Right ventricle myocardium superior (tissue), 1 donor: ENCODE results near the gene MST1R. TPM values are rescaled to one million over a fixed set of nuclear protein-coding genes. Genes with fewer than 3 reads are reported as not detected.
A peak's percentile ranks its signal among the peaks of the same experiment; 100 is the strongest.

Experiments
- ATAC-seq: fragments of 200-7000 bp; cut with Tn5 transposase; one replicate; pipeline ENCODE4 v1.9.1; 2020; ENCODE audit warnings: mild to moderate bottlenecking; ENCODE audit not compliant: poor library complexity
- DNase-seq: peaks from one replicate; pipeline ENCODE4 v3.0.0-alpha.2; 2020
- intact Hi-C: fragments of 100-400 bp; cut with DNase I; formaldehyde crosslinking; loops from one replicate; pipeline ENCODE4 v1.11.2; 2022
- total RNA-seq: library from RNA; stranded (reverse); fragmentation: NEBNext Ultra II Directional; extraction: Animal tissue kit (Norgen Biotek cat#: 25700); gene quantifications from one replicate; pipeline ENCODE4 v1.2.1, GENCODE V29; 2021
- donor health status: DM: no; HTN: yes; CAD: no; lungs with severe emphysema.

The MST1R gene
- total RNA-seq, 1 donor from 2014 or later = 1.5 TPM

DNA sequence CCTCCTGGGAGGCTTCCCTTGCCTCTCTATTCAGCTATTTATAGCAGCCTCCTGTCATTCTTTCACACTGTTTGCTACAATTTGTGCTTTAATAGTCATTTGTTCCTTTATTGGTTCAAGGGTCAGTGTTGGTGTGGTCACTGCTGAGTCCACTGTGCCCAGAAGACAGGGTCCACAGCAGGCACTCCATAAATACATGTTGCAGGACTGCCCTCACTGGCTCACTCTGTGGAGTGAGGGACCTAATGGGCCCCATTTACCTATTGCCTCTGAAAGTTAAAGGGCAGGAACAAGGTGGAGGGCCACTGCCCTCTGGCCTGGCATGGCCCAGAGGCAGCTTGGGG, 16.8 kb downstream of the MST1R start:
- intact Hi-C loops = no loop called here
- DNase-seq = no peak
- ATAC-seq = no peak

DNA sequence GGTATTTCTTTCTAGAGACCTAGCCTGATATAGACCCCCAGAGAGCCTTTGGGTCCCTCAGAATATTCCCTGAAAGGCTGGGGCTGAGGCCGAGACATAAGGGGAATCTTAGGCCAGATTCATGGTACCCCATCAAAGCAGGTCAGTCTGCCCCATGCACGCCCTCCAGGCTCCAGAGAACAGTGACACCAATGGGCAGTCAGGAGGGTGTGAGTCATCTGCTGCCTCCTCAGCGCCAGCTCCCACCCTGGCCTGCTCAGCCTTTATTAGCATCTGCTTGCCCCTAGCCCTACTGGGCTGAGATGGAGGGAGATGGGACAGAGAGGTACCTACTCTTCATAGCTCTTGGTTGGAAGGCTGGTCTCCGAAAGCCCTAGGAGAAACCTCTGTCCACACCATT, 19.7 kb downstream of the MST1R start:
- intact Hi-C loops = no loop called here
- ATAC-seq = no peak

DNA sequence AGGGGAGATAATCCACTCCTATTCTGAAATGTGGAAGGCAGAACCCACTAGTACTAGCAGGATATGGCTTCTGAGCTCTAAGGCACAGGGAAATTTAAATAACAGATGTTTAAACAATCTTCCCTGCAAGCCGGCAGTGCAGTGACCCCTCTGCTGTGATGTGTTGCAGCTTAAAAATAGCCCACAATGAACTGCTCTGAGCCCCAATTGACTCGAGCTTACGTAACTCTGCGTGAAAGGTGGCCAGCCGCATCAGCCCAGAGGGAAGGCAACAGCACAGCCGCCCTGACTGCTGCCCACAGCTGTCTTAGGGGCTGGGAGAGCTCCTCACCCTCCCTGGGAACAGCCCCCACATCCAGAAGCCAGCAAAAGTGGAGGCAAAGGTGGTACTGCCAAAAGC, 21.5 kb downstream of the MST1R start:
- intact Hi-C loops = no loop called here
- peak; percentile 86 for ATAC-seq
- peak; percentile 53 for DNase-seq

More for the DNA sequence above, 19.7 kb downstream of the MST1R start:
- DNase-seq = no peak

DNA sequence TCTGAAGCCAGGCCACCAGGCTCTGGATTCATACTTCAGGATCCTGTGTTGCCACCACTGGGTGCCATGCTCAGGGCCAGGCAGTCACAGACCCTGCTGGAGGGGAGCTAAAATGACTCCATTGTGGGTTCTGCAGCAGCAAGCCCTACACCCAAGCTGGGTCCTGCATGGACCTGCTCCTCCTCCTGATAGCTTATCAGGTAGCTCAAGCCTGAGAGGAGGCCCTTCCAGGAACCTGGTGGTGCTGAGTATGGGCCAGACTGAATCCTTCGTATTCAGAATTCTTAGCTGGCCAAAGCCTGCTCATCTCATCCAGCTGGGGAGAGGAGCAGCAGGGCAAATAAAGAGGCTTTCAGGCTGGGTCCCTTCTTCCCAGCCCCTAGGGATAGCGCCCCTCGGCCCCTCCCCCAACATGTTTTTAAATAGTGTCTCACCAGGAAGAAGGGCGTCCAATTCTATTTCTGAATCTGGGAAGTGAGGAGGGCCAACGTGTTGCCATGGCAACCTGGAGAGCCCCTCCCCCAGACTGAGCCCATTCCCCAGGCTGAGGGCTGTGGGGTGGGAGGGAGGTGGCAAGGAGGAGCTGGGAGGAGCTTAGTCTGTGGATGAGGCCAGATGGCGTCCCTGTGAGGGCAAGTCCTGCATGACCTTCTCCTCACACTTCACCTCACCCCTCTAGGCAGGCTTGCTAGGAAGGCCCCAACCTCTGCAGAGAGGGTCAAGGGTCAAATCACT, 22.9 kb downstream of the MST1R start:
- intact Hi-C loops = no loop called here
- ATAC-seq (no peak), DNase-seq (no peak)

DNA sequence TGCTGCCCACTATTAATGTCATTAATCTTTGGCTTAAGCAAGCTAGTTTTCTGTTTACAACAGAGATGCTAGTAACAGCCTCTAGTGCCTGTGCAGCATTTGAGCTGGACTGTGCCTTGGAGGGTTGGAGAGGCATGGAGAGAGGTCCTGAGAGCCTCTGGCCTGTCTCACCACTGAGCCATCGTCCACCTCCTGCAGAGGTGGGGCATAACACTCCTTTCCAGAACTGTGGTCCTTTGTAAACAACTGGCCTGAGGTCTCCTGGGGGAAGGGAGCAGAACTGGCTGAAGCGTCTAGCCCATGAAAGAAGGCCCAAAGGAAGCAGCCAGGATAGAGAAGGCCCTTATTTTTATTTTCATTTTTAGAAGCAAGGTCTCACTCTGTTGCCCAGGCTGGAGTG, 24.0 kb downstream of the MST1R start:
- no peak for DNase-seq
- intact Hi-C loops = no loop called here
- ATAC-seq = no peak

DNA sequence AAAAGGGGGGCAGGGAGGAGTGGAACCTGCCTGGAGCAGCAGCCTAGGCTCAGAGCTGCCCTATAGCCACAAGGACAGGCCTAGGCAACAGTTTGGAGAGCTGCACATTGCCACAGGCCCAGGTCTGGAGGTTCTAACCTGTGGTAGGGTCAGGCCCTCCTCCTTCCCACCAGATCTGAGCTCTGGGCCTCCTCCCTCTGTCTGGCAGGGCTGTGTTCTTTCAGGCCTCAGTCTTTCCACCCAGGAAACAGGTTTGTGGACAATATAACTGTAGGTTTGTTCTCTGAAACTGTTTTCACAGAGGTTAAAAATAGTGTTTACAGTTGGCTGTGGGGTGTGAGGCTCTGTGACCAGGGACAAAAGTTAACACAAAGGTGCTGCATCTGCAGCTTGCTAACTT, 25.0 kb downstream of the MST1R start:
- intact Hi-C loops = no loop called here
- no peak for ATAC-seq
- no peak for DNase-seq

DNA sequence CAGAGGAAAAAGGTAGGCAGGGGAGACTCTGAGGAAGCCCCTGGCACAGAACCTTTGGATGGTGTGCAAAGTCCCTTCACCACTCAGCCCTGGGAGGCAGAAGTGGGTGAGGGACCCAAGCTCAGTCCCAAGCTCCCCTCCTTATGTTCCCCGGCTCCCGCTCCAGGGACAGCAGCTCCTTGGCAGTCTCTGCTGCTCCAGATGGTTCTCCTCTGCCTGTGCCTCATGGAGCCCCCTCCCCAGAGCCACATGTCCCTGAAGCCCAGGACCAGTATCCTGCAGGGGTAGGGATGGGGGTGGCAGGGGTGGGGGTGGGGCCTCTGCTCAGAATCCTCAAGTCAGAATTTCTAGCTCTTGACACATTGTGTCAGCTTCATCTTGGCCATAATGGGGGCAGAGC, 26.0 kb downstream of the MST1R start:
- intact Hi-C loops = no loop called here
- ATAC-seq (no peak), DNase-seq (no peak)

DNA sequence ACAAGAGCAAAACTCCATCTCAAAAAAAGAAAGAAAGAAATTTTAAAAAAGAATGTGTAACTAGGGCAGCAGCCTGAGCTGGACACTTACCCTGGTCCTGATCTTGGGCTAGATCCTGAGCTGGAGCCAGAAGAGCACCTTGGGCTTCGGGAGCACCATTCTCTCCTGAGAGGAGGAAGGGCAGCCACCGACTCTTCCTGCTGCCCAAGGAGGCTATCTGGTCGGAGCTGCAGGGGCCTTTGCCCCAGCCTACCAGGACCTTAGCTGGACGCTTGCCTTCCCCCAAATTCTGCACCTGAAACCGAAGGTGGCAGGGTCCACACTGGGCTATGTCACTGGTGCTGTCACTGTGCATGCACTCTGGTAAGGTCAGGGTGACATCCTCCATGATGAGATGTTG, 27.1 kb downstream of the MST1R start:
- no peak for DNase-seq
- intact Hi-C loops = no loop called here
- no peak for ATAC-seq

DNA sequence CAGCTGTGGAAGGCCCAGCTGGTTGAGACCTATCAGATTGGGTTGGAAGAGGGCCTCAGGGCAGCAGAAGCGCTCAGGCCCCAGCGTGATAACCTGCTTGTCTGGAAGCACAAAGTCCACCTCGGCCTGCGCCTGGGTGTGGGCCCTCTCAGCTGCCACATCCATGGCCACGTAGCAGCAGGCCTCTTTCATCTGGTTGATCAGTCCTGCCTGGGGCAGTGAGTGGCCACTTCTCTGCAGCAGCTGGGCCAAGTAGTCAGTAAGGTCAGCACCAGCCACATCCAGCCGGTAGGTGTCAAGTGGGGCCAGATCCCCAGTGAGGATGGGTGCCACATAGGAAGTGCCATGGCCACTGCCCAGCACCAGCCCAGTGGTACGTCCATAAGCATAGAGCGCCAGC, 30.1 kb downstream of the MST1R start:
- ATAC-seq (no peak), DNase-seq (no peak)
- intact Hi-C loops = no loop called here

DNA sequence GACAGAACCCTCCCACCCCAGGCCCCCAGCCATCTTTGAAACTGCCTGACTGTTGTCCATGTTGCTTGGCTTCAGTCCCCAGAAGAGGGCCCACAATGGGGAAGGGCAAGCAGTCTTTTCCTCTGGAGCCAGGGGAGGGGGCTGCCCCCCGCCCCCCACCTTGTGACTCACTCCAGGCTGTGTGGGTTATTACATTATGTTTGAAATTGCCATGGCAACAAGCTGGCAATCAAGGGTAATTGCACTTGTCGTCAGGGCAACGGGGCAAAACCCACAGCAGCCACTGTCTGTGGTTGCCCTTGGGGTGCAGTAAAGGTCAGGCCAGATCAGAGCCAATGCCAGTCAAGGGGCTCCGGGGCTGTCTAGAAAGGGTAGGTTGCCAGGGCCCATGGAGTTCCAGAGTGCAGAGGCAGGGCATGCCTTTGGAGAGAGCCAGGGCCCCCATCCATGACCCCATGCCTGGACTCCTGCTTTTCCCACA, 30.8 kb downstream of the MST1R start:
- ATAC-seq = no peak
- intact Hi-C loops = no loop called here
- DNase-seq = no peak

DNA sequence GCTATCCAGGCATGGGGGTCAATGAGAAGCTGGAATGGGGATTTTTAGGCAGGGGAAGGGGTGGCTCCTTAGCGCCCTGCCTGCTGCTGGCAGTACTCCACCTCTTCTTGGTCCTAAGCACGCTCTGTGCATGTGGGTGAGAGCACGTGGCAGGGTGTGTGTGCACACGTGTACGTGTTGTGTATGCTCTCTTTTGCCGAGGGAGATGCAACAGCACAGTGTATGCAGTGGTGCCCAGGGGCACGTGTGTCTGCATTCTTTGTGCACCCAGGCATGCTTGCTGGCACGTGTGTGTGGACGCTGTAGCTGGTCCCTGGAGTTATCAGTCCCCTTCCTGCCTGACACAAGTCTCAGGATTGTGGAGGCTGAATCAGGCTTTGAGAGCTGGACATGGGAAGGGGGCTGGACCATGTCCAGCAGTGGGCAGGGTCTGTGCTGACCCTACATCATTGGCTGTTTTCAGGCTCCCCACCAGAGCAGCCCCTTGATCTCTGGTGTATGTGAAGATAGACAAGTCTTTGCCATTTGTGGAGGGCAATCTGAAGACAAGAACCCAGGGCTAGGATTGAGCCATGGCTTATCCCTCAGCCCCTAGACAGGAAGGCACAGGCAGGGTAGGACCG, 32.0 kb downstream of the MST1R start:
- no peak for ATAC-seq
- intact Hi-C loops = no loop called here
- DNase-seq = no peak

DNA sequence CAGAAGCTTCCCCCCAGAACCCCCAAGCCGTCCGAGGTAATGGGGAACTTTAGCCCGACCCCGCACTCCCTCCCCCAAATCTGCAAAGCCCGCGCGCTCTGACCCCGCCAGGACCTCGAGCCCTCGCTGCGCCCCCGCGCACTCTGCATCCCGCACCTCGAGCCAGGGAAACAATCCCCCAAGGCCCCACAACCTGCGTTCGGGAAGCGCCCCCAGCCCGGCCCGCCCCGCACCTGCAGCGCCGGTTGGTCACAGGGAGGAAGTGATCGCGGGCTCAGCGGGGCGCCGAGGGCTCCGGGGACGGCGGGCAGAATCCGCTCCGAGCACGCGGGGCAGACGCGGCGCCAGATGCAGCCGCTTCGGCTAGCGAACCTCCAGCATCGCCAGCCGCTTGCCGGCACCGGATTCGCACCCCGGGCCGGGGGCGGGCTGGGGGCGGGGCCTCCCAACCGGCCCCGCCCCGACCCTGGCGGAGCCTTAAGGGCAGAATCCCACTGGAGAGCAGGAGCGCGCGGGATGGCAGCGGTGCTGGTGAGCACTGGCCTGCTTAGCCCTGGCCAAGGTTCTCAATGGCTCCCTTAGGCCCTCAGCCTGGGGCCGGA, 34.0 kb downstream of the MST1R start, which contains the start of gene CAMKV:
CAMKV (minus strand) TSS at position 382 of the 602 bp plus-strand sequence. CDS start 7,518 bp downstream, outside the sequence.
- ATAC-seq (no peak), DNase-seq (no peak)
- intact Hi-C loops = no loop called here

DNA sequence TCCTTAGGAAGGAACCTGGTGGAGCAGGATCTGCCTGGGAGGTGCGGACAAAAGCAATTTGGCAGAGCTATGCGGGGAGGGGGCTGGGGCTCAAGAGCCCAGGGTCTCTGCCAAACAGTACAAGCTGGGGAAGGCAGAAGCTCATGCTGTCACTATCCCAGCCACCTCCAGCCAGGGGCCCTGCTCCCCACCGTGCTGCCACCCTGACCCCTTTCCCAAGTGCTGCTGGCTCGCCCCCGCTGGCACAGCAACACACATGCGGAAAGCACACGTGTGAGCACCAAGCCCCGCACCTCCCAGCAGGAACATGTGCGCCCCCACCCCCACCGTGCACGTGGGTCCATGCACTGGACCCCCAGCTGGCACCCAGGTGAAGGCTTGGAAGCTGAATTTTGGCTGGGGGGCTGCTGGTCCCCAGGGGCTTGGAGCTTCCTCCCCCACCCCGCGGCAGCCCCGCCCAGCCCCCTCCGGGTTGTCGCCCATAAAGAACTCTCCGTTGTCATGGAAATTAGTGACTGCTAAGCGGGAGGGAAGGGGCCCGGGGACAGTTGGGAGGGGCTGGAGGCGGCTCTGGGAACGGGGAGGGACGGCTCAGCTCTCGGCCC, 34.7 kb downstream of the MST1R start:
- intact Hi-C loops = no loop called here
- ATAC-seq (no peak), DNase-seq (no peak)

DNA sequence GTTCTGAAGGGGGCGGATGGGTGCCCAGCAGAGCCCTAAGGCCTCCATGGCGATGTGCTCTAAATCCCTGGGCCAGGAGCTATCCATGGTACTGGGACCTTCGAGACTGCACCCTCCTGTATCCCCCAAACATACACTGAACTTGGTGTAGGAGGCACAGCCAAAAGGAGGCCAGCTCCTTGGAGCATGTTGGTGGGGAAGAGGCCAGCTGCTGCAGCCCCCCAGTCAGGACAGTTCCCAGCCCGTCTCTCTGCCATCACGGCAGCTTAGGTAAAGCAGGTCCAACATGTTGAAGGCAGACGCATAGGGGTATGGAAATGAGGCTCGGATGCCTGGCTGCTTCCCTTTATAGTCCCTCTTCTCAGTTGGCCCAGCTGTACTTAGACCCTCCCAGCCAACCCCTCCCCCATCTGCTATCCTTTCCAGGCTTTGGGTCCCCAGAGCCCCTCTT, 35.8 kb downstream of the MST1R start:
- ATAC-seq = no peak
- intact Hi-C loops = no loop called here
- DNase-seq = no peak

DNA sequence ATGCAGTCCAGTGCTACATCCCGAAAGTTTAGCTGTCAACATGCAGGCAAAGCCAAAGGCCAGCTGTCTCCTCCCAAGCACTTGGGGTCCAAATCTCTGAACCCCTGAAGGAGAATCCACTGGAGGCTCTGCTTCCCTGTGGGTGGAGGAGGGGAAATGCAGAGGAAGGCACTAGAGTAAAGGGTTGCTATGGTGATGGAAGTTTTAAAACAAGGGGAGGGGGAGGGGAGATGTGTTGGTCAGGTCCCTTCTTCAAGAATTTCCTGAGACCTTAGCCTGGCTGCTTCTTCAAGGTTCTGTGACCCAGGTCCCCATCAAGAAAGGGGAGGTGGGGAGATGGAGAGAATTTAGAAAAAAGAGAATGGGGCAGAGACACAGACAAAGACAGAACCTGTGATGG, 36.3 kb downstream of the MST1R start:
- intact Hi-C loops = no loop called here
- ATAC-seq = no peak
- no peak for DNase-seq

DNA sequence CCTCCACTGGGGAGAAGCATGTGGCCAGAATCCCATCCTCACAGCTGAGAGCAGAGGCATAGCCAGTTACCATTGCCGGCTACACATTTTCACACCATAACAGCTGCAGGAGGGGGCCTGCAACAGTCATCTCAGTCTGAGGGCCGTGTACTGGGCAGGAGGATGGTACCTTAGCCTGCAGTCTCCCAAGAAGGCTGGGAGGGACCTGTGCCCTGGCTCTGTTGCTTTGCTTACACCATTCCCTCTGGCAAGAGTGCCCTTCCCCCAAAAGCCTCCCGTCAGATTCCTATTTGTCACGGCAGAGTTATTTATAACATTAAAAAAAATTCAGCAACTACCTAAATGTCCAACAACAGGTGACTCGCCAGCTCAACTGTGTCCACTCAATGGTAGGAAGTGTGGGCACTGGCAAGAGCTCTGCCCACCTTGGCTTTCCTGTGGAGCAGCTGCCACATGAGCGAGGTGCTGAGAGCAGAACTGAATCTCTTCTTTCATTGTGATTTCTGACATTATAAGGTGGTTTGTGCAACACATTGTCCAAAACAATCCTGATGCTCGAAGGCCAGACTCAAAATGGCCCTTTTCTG, 38.4 kb downstream of the MST1R start:
- intact Hi-C loops = no loop called here
- DNase-seq = no peak
- ATAC-seq = no peak

DNA sequence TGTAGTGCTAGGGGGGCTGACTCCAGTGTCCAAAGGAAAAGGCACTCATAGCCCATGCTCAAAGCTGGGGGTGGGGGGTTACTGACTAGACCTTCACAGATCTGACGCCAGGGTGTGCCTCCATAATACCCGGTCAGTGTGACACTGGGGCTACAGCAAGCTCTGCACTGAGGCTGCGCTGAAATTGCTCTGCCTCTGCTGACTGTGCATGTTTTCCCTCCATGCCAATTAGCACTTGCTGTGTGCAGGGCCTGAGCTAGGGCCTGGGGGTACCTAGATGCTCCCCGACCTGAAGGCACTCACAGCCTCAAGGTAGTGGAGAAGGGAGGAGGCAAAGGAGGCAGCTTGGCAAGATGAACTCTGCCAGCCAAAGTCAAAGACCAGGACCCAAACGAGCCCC, 39.2 kb downstream of the MST1R start:
- no peak for DNase-seq
- no peak for ATAC-seq
- intact Hi-C loops = no loop called here

DNA sequence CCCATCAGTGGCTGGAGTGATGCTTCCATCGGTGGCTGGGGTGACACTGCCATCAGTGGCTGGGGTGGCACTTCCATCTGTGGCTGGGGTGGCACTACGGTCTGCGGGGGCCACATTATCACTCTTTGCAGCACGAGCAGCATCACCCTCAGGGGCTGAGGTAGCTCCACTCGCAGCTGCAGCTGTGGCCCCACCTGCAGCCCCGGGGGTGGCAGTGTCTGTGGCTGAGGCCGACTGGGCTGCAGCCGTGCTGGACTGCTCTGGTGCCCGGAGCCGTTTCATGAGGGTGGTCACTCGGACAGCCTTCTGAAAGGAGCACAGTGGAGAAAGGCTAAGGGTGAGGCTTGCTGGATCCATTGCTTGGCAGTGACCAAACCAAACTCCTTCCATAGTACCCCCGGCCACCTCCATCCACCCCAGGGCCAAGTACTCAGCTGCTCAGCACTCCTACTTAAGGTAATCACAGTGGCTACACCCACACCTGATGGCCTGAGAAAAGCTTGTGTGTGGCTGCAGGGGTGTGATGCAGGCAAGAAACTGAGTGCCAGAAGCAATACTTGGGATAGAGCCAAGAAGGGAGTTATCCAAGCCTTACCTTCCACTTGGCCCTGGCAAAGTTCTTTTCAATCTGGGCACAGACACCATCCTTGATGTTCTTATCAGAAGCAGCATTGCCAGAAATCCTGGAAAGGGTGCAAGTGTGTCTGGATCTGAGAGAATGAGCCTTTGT, 43.9 kb downstream of the MST1R start:
- DNase-seq = no peak
- ATAC-seq = no peak
- intact Hi-C loops = no loop called here
